GM06990 (cell line): ENCODE measurements around the gene FXYD1.

Experiments
- DNase-seq: peaks from one replicate; pipeline ENCODE4 v3.0.0-alpha.2; 2011; ENCODE audit not compliant: insufficient read length; ENCODE audit errors: extremely low read depth
- H3K27me3 ChIP-seq: replicated peaks from 2 replicates; pipeline ENCODE4 v1.6.0; 2011; ENCODE audit warnings: low read length; ENCODE audit not compliant: control insufficient read depth, insufficient read depth
- H3K36me3 ChIP-seq: 2 replicates; pipeline ENCODE4 v1.5.1; 2011; ENCODE audit warnings: low read length; ENCODE audit not compliant: control insufficient read depth, insufficient read depth
- H3K4me3 ChIP-seq: replicated peaks from 2 replicates; pipeline ENCODE4 v1.5.1; 2011; ENCODE audit warnings: low read depth, mild to moderate bottlenecking, control low read depth, low read length
- TF ChIP-seq, protein P1 (sequence below): IDR thresholded peaks from 2 replicates; pipeline ENCODE4 v1.5.1; 2011; ENCODE audit warnings: low read length, control low read depth, mild to moderate bottlenecking, inconsistent platforms; ENCODE audit not compliant: insufficient read depth, poor library complexity, severe bottlenecking

Gene FXYD1

DNA sequence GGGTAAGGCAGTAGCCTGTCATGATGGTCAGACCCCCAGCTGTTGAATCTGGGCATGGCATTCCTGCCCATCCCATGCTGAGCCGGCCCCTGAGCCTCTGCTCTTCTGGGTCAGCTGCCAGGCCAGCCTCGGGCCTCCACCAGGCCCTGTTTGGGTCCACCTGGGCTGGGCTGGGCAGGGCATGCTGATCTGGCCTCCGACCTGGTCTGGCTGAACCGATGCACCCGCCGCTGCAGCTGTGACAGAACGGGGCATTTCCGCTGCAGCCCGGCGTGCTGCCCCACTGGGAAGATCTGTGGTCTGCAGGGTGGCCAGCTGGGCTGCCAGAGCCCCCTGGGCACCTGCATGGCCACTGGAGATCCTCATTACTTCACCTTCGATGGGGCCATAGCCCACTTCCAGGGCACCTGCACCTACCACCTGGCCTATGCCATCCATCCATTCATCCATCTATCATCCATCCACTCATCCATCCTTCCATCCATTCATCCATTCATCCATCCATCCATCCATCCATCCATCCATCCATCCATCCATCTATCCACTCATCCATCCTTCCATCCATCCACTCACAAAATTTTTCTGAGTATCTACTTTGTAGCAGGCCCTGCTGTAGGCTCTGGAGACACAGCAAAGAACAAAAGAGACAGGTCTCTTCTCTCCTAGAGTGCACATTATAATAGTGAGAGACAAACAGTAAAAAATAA, 44.5 kb upstream of the FXYD1 start:
- Histone ChIP-seq H3K27me3 (no peaks in the 10 kb centered on the region), H3K36me3 (no peaks in the 10 kb centered on the region)
- TF ChIP-seq, protein P1, sequence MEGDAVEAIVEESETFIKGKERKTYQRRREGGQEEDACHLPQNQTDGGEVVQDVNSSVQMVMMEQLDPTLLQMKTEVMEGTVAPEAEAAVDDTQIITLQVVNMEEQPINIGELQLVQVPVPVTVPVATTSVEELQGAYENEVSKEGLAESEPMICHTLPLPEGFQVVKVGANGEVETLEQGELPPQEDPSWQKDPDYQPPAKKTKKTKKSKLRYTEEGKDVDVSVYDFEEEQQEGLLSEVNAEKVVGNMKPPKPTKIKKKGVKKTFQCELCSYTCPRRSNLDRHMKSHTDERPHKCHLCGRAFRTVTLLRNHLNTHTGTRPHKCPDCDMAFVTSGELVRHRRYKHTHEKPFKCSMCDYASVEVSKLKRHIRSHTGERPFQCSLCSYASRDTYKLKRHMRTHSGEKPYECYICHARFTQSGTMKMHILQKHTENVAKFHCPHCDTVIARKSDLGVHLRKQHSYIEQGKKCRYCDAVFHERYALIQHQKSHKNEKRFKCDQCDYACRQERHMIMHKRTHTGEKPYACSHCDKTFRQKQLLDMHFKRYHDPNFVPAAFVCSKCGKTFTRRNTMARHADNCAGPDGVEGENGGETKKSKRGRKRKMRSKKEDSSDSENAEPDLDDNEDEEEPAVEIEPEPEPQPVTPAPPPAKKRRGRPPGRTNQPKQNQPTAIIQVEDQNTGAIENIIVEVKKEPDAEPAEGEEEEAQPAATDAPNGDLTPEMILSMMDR: no peak

DNA sequence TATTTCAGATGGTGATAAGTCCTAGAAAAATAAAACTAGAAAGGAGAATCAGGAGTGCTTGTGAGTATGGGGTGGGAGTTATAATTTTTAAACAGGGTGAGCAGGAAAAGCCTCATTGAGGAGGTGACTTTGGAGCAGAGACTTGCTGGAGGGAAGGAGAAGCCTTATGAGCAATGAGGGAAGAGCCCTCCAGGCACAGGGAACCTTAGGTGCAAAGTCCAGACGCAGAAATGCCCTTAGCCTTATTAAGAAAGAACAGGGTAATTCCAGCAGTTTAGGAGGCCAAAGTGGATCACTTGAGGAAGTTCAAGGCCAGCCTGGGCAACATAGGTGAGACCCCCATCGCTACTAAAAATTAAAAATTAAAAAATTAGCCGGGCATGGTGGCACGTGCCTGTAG, 44.0 kb upstream of the FXYD1 start:
- TF ChIP-seq, protein P1: no peak
- no peak overlapping the region for H3K4me3 ChIP-seq
- no peaks in the 10 kb centered on the region for H3K36me3 ChIP-seq
- H3K27me3 ChIP-seq: no peaks in the 10 kb centered on the region
- no peak for DNase-seq

More for the DNA sequence above, 44.5 kb upstream of the FXYD1 start:
- DNase-seq: no peak
- H3K4me3 ChIP-seq: no peak overlapping the region

DNA sequence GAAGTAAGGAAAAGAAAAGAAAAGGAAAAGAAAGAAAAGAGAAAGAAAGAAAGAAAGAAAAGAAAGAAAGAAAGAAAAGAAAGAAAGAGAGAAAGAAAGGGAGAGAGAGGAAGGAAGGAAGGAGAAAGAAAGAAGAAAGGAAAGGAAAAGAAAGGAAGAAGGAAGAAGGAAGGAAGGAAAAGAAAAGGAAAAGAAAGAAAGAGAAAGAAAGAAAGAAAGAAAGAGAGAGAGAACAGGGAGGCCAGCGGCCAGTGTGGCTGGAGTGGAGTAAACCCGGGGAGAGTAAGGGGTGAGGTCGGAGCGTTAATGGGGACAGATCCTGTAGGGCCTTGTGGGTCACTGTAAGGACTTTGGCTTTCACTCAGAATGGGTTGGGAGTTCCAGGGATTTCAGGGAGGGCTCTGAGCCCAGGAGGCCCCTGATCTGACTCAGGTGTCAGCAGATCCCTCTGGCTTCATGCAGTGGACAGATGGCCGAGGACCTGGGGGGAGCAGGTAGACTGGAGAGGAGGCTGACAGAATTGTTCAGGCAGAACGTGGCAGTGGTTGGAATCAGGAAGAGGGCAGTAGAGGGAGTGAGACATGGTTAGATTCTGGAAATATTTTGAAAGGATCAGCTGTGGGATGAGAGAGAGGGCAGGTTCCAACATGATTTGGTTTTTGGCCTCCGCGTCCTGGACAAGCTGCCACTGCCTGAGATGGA, 42.8 kb upstream of the FXYD1 start:
- DNase-seq: no peak
- Histone ChIP-seq H3K36me3 (no peaks in the 10 kb centered on the region), H3K4me3 (no peak overlapping the region), H3K27me3 (no peaks in the 10 kb centered on the region)
- TF ChIP-seq, protein P1: no peak

DNA sequence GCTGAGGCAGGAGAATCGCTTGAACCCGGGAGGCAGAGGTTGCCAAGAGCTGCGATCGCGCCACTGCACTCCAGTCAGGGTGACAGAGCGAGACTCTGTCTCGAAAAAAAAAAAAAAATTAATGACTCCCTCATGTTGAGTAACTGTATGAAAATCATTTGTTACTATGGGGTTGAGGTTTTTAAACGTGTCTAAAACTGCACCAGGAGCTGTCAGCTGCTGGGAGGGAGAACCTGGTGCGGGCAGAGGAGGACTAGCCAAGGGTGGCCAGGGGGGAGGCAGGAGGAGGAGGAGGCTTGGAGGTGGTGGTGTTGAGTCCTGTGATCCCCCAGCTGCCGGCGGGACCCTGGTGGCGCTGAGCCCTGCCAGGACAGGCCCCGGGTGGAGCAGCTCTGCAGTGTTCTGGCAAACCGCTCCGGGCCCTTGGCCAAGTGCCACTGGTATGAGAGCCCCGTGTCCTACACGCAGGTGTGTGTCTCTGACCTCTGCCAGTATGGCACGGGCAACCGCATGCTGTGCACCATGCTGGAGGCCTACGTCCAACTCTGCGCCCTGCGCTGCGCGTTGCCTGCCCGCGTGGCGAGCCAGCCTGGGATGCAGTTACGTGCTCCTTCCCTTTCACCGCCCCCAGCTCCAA, 40.1 kb upstream of the FXYD1 start:
- DNase-seq: no peak
- TF ChIP-seq, protein P1: no peak
- Histone ChIP-seq H3K4me3 (no peak overlapping the region), H3K27me3 (no peaks in the 10 kb centered on the region), H3K36me3 (no peaks in the 10 kb centered on the region)

DNA sequence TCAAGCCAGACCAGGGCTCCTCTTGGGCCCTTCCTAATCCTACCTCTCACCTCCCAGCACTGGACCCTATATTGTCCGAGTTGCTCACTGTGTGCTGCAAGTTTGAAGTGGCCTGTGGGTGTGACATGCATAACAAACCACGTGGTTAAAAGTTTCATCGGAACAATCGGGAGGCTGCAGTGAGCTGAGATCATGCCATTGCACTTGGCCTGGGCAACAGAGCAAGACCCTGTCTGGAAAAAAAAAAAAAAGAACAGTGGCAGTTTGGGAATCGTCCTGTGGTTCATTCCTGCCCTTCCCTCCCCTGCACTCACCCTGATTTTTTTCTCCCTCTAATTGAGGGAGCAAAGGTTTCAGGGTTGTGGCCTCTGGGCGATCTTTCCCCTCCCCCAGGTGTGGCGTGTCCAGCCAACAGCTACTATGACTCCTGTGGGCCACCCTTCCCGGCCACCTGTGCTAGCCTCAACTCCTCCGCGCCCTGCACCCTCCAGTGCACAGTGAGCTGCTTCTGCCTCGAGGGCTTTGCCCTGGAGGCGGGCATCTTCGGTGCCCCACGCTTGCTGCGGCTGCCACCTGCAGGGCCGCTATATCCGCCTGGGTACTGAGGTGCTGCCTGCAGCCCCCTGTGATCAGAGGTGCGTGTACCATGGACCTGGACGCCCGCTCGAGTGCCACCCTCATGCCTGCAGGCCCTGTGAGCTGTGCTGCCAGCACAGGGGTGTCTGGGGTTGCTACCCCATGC, 39.3 kb upstream of the FXYD1 start:
- Histone ChIP-seq H3K36me3 (no peaks in the 10 kb centered on the region), H3K4me3 (no peak overlapping the region), H3K27me3 (no peaks in the 10 kb centered on the region)
- TF ChIP-seq, protein P1: no peak
- no peak for DNase-seq
